ENCODE results near the gene MEGF11. TPM values are rescaled to one million over a fixed set of nuclear protein-coding genes. Genes with fewer than 3 reads are reported as not detected.

Gene MEGF11
- total RNA-seq, 1 experiment from 2014 or later = 1.2 TPM

- Histone ChIP-seq H3K4me1 (ENCODE audit: insufficient read depth, low read length) (no peaks in the 10 kb centered on the region), H3K23me2 (ENCODE audit: insufficient read length, low read depth, low read length, poor library complexity, severe bottlenecking) (no peaks in the 10 kb centered on the region), H2BK5ac (ENCODE audit: insufficient read length, low read length) (no peak overlapping the region), H3K23ac (ENCODE audit: insufficient read length, low read depth, low read length) (no peak overlapping the region), H3K9ac (ENCODE audit: extremely low read depth, insufficient read length, low read length) (no peak overlapping the region), H3K27me3 (ENCODE audit: insufficient read depth, low read length) (no peaks in the 10 kb centered on the region), H3K18ac (ENCODE audit: insufficient read length, low read depth, low read length) (no peak overlapping the region), H2AFZ (ENCODE audit: low read length) (no peak overlapping the region), H4K8ac (replicated peaks; ENCODE audit: insufficient read length, low read depth, low read length) (no peak overlapping the region), H2BK15ac (ENCODE audit: low read depth, low read length) (no peak overlapping the region), H2BK20ac (ENCODE audit: low read depth, low read length, poor library complexity, severe bottlenecking) (no peak overlapping the region), H3K79me1 (ENCODE audit: insufficient read depth, low read depth, low read length, poor library complexity, severe bottlenecking) (no peaks in the 10 kb centered on the region), H4K20me1 (ENCODE audit: control insufficient read depth, insufficient read depth, insufficient read length) (no peaks in the 10 kb centered on the region), H2BK12ac (ENCODE audit: insufficient read length, low read depth, low read length) (no peak overlapping the region), H3K14ac (ENCODE audit: insufficient read depth, low read length) (no peak overlapping the region; the same call in 1 of the 2 replicates), H4K91ac (ENCODE audit: insufficient read length, low read depth, low read length) (no peak overlapping the region), H2AK5ac (ENCODE audit: insufficient read length, low read length) (no peak overlapping the region), H3T11ph (ENCODE audit: low read length) (no peak overlapping the region), H3K4ac (ENCODE audit: low read depth, low read length) (no peak overlapping the region), H3K4me2 (ENCODE audit: insufficient read depth, insufficient read length, low read length) (no peak overlapping the region), H3K27ac (ENCODE audit: insufficient read length, low read depth, low read length) (no peak overlapping the region), H3K56ac (ENCODE audit: insufficient read length, low read depth, low read length) (no peak overlapping the region), H4K5ac (ENCODE audit: insufficient read length, low read depth, low read length) (no peak overlapping the region), H3K79me2 (ENCODE audit: insufficient read depth, low read length) (no peaks in the 10 kb centered on the region), H3K9me3 (ENCODE audit: control insufficient read depth, low read depth, low read length) (no peaks in the 10 kb centered on the region), H2BK120ac (ENCODE audit: low read depth, low read length, poor library complexity, severe bottlenecking) (no peak overlapping the region)
- TF ChIP-seq CTCF (conservative IDR thresholded peaks at IDR 0.05) = no peak
- no peaks in the 10 kb centered on the region for H3K36me3 Mint-ChIP-seq (ENCODE audit: insufficient read depth in 1 of 3, low read depth in 3 of 3)
- H3K27me3 Mint-ChIP-seq (ENCODE audit: low read depth) = peaks cover 2% of the 10 kb centered on the region; the same call in 1 of the 2 replicates
- no CpG with 5 or more reads among the region's 5 CpGs for WGBS (ENCODE audit: extremely low coverage, insufficient read length, low lambda C conversion rate)
- H3K9me3 Mint-ChIP-seq = no peaks in the 10 kb centered on the region
- H3K27ac Mint-ChIP-seq = peak overlapping the region in 1 of 3 experiments; percentile 68; a peak in 1 of 7 replicates
- peaks cover 0 to 11% of the 10 kb centered on the region in 2 experiments; a peak in 2 of 4 replicates for H3K4me1 Mint-ChIP-seq
- no peak overlapping the region for H3K4me3 Mint-ChIP-seq
- no peak for DNase-seq
Observed at GRCh38 chr15:66212563-66212921, 41.0 kb downstream of the MEGF11 start.
